ENCODE measurements around the gene IGIP. TPM values are rescaled to one million over a fixed set of nuclear protein-coding genes. Genes with fewer than 3 reads are reported as not detected.

IGIP gene
- total and polyA plus RNA-seq, 2 donors = 9.0 to 25.0 TPM

- no peak for DNase-seq (ENCODE audit: extremely low spot score)
- Histone ChIP-seq H3K27ac (ENCODE audit: low read depth) (no peak overlapping the region), H3K4me3 (ENCODE audit: low read depth, low read length) (no peak overlapping the region), H3K36me3 (ENCODE audit: insufficient read depth) (no peaks in the 10 kb centered on the region), H3K4me1 (ENCODE audit: insufficient read depth) (peaks cover 2% of the 10 kb centered on the region)
- 98% methylated on average over 1 of the region's 1 CpG for WGBS
Measured at GRCh38 chr5:140136624-140137023, 10.9 kb downstream of the IGIP start.

- H3K4me3 ChIP-seq (ENCODE audit: low read depth, low read length) = no peak overlapping the region
- DNase-seq (ENCODE audit: extremely low spot score) = no peak
- no peak overlapping the region for H3K27ac ChIP-seq (ENCODE audit: low read depth)
- peaks cover 2% of the 10 kb centered on the region for H3K4me1 ChIP-seq (ENCODE audit: insufficient read depth)
- WGBS = 87% methylated on average over 3 of the region's 3 CpGs
- H3K36me3 ChIP-seq (ENCODE audit: insufficient read depth) = no peaks in the 10 kb centered on the region
Measured at GRCh38 chr5:140140435-140140834, 14.7 kb downstream of the IGIP start.

DNA sequence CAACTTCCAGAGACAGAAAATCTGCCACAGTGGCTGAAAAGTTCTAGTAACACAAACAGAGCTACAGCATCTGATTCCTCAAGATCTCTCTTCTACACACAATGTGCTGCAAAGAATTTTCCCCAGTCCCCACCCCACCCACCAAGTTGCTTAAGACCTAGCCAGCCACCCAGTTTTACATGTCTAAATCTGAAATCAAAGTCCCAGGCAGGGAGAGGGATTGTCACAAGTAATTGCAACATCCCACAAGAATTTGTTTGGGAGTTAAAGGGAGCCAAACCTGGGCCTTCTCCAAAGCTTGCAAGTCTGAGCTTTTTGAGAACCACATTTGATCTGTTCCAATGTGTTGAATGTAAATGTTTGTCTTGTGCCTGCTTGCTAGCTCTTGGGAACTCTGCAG is 15.5 kb downstream of the IGIP start:
- Histone ChIP-seq H3K4me3 (ENCODE audit: low read depth, low read length) (no peak overlapping the region), H3K27ac (ENCODE audit: low read depth) (no peak overlapping the region), H3K36me3 (ENCODE audit: insufficient read depth) (no peaks in the 10 kb centered on the region), H3K4me1 (ENCODE audit: insufficient read depth) (peaks cover 2% of the 10 kb centered on the region)
- DNase-seq (ENCODE audit: extremely low spot score) = no peak

- Histone ChIP-seq H3K4me1 (ENCODE audit: insufficient read depth) (peaks cover 2% of the 10 kb centered on the region), H3K27ac (ENCODE audit: low read depth) (no peak overlapping the region), H3K4me3 (ENCODE audit: low read depth, low read length) (no peak overlapping the region), H3K36me3 (ENCODE audit: insufficient read depth) (no peaks in the 10 kb centered on the region)
- DNase-seq (ENCODE audit: extremely low spot score) = no peak
- 82% methylated on average over 5 of the region's 5 CpGs for WGBS
Measured at GRCh38 chr5:140142246-140142645, 16.5 kb downstream of the IGIP start.

- 91% methylated on average over 7 of the region's 7 CpGs for WGBS
- H3K36me3 ChIP-seq (ENCODE audit: insufficient read depth) = no peaks in the 10 kb centered on the region
- H3K4me1 ChIP-seq (ENCODE audit: insufficient read depth) = peaks cover 2% of the 10 kb centered on the region
- no peak overlapping the region for H3K27ac ChIP-seq (ENCODE audit: low read depth)
- no peak overlapping the region for H3K4me3 ChIP-seq (ENCODE audit: low read depth, low read length)
- no peak for DNase-seq (ENCODE audit: extremely low spot score)
Measured at GRCh38 chr5:140142856-140143255, 17.1 kb downstream of the IGIP start.

DNA sequence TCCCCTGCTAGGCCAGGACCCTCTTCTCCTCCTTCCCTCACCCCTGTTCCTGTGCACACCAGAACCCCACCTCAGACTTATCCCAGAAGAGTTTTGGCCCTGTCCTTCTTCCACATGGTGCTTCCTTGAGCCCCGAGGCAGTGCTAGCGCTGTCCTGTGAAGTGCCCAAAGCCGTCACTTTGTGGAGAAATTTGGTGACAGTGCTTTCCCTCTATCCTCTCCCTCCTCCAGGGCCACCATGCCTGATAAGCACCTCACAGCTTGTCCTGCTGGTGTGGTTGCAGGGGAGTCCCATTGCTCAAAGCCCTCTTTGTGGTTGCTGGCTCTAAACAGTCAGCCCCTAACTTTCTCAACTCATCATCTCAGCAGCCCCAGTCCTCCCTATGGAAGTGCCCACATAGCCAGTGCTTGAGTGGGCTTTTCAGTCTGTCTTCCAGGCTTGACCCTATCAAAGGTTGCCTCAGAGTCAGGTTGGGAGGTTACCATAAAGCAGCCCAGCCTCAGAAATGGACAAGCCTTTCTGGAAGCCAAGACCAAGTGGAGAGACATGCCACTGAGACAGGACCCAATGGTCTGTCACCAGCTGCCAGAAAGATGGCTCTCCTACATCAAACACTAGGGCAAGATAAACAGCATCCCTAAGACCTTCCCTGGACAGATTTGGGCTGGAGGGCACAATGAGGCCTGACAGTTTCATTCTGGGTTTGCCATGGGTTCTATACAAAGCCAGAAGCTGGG is 18.0 kb downstream of the IGIP start:
- Histone ChIP-seq H3K4me1 (ENCODE audit: insufficient read depth) (peaks cover 2% of the 10 kb centered on the region), H3K27ac (ENCODE audit: low read depth) (no peak overlapping the region), H3K4me3 (ENCODE audit: low read depth, low read length) (no peak overlapping the region), H3K36me3 (ENCODE audit: insufficient read depth) (no peaks in the 10 kb centered on the region)
- WGBS = 93% methylated on average over 3 of the region's 3 CpGs
- DNase-seq (ENCODE audit: extremely low spot score) = no peak

GRCh38 chr5:140145256-140145655 is 19.5 kb downstream of the IGIP start:
- H3K36me3 ChIP-seq (ENCODE audit: insufficient read depth) = no peaks in the 10 kb centered on the region
- H3K4me3 ChIP-seq (ENCODE audit: low read depth, low read length) = no peak overlapping the region
- 81% methylated on average over 3 of the region's 3 CpGs for WGBS
- no peak for DNase-seq (ENCODE audit: extremely low spot score)
- peaks cover 2% of the 10 kb centered on the region for H3K4me1 ChIP-seq (ENCODE audit: insufficient read depth)
- no peak overlapping the region for H3K27ac ChIP-seq (ENCODE audit: low read depth)

DNA sequence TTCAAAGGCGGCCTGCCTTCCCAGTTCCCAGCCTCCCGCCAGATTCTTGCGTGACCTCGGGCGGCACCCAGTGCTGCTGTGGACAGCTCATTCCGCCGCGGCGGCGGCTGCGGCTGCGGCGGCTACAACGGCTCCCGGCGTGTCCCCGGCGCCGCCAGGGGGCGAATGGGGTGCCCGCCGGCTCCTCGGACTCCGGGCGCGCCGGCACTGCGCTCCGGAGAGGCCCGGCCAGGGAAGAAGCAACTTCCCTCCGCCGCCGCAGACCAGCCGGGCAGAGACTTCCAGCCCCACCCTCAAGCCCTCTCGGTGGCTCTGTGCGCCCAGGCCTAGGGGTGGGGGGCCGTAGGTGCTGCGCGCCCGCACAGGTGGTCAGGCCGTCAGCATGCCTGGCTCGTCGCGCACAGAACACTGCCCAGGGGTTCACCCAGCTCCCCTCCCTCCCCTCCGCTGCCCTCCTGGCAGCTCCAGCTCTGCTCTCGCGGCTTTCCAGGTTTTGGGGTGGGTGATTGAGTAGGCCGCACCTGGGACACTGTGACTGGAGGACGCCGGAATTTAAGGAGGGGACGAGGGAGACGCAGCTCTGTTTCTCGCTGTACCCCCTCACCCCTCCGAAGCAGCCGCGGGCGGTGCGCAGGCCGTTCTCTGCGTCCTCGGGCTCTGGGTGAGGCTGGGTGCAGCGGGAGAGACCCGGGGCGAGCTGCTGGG is 20.2 kb downstream of the IGIP start:
- H3K4me1 ChIP-seq (ENCODE audit: insufficient read depth) = peaks cover 2% of the 10 kb centered on the region
- WGBS = 7% methylated on average over 64 of the region's 64 CpGs

DNA sequence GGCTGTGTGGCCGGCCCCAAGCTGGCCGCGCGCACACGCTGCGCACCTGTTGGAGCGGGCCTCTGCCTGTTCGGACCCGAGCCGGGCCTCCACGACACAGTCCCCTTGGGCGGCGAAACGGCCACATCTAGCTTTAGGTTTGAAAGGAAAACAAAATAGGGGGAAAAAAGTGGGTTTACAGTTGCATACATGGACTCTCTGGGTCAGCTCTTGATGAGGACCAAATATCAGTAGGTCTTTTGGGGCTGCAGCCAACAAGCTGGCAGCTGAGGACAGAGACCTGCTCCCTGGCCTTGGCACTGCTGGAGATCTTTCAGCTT is 20.7 kb downstream of the IGIP start:
- WGBS = 45% methylated on average over 14 of the region's 14 CpGs
- no peak for DNase-seq (ENCODE audit: extremely low spot score)
- Histone ChIP-seq H3K36me3 (ENCODE audit: insufficient read depth) (no peaks in the 10 kb centered on the region), H3K4me1 (ENCODE audit: insufficient read depth) (no peaks in the 10 kb centered on the region), H3K4me3 (ENCODE audit: low read depth, low read length) (peak overlapping the region; percentile 29), H3K27ac (ENCODE audit: low read depth) (no peak overlapping the region)

More for the DNA sequence above, 20.2 kb downstream of the IGIP start:
- no peak for DNase-seq (ENCODE audit: extremely low spot score)
- Histone ChIP-seq H3K27ac (ENCODE audit: low read depth) (no peak overlapping the region), H3K4me3 (ENCODE audit: low read depth, low read length) (peak overlapping the region; percentile 29), H3K36me3 (ENCODE audit: insufficient read depth) (no peaks in the 10 kb centered on the region)

DNA sequence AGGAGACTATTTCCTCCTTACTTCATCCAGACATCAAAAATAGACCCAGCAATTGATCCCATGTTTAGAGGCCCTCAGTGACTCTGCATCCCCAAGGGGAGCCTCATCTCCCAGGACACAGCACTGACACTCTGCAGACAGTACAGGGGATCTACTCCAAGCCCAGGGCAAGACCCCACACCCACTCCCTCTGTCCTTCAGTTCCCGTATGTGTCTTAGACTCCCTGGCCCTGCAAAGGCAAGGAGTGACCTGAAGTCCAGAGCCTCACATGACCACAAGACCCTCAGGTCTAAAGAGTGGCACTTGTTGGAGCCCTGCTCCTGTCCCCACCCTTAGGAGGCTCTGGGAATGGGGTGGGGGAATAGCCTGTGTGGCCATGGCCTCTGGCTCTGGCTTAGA is 21.7 kb downstream of the IGIP start:
- no peak for DNase-seq (ENCODE audit: extremely low spot score)
- no peaks in the 10 kb centered on the region for H3K36me3 ChIP-seq (ENCODE audit: insufficient read depth)

DNA sequence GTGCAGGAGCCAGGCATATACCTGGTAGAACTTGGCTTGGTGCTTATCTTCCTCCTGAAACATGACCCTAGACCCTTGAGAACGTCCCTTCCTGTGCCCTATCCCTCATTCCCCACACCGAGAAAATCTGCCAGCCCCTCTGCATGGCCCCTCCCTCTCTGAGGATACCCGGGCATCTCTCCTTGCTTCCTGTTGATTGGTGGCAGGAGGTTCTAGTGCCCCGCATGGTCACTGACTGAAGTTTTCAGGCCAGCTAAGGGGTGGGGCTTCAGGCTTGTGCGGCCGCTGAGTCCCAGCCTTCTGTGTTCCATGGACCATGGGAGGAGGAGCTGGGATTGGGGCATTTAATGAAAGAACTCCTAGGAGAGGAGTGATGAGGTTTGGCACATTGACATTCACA is 22.8 kb downstream of the IGIP start:
- Histone ChIP-seq H3K27ac (ENCODE audit: low read depth) (no peak overlapping the region), H3K4me3 (ENCODE audit: low read depth, low read length) (no peak overlapping the region), H3K4me1 (ENCODE audit: insufficient read depth) (no peaks in the 10 kb centered on the region), H3K36me3 (ENCODE audit: insufficient read depth) (no peaks in the 10 kb centered on the region)
- 37% methylated on average over 6 of the region's 6 CpGs for whole genome bisulfite sequencing
- no peak for DNase-seq (ENCODE audit: extremely low spot score)

More for the DNA sequence above, 21.7 kb downstream of the IGIP start:
- Histone ChIP-seq H3K4me1 (ENCODE audit: insufficient read depth) (no peaks in the 10 kb centered on the region), H3K4me3 (ENCODE audit: low read depth, low read length) (no peak overlapping the region), H3K27ac (ENCODE audit: low read depth) (no peak overlapping the region)
- 91% methylated on average over 1 of the region's 1 CpG for WGBS

GRCh38 chr5:140150201-140150600 is 24.5 kb downstream of the IGIP start:
- 84% methylated on average over 2 of the region's 2 CpGs for WGBS
- Histone ChIP-seq H3K36me3 (ENCODE audit: insufficient read depth) (no peaks in the 10 kb centered on the region), H3K4me1 (ENCODE audit: insufficient read depth) (no peaks in the 10 kb centered on the region), H3K4me3 (ENCODE audit: low read depth, low read length) (no peak overlapping the region), H3K27ac (ENCODE audit: low read depth) (no peak overlapping the region)
- DNase-seq (ENCODE audit: extremely low spot score) = no peak

- no peak for DNase-seq (ENCODE audit: extremely low spot score)
- Histone ChIP-seq H3K27ac (ENCODE audit: low read depth) (no peak overlapping the region), H3K36me3 (ENCODE audit: insufficient read depth) (no peaks in the 10 kb centered on the region), H3K4me3 (ENCODE audit: low read depth, low read length) (no peak overlapping the region), H3K4me1 (ENCODE audit: insufficient read depth) (no peaks in the 10 kb centered on the region)
- WGBS = 75% methylated on average over 7 of the region's 7 CpGs
Measured at GRCh38 chr5:140151144-140152021, 25.6 kb downstream of the IGIP start.
